ENCODE results near the gene EGFLAM.

DNA sequence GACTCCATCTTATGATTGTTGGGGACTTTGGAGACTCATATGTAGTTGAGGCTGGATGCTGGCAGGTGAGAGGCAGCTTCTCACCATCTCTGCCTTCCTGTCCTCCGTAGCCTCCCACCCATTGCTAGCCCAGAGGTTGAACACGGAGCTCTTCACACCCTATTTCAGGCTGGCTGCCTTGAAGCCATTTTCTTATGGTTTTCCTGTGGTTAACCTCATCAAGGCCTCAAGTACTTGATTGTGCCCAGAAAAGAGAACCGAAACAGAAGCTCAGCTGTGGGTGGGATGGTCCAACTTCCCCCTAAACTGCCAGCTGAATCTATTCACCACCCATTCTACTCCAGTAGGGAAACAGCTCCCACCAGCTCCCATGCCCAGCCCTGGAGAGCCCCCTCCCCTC, 195.1 kb downstream of the EGFLAM start:
- TF ChIP-seq CTCF (IDR thresholded peaks at IDR 0.05; ENCODE audit: extremely low read depth in 1 of 2, insufficient read depth in 1 of 2, low read depth in 1 of 2, low read length in 2 of 2), result no peak
- no peak for TF ChIP-seq MYC (IDR thresholded peaks at IDR 0.05; ENCODE audit: low read depth, low read length)
